ENCODE results near the gene NCAPG2. TPM values are rescaled to one million over a fixed set of nuclear protein-coding genes. Genes with fewer than 3 reads are reported as not detected.

Gene NCAPG2
- total and polyA plus RNA-seq, 10 of the 15 experiments (the other 5 are each of a cell fraction or from before 2014, with no cell fraction given) = 11.2 to 78.2 (median 49.2) TPM

DNA sequence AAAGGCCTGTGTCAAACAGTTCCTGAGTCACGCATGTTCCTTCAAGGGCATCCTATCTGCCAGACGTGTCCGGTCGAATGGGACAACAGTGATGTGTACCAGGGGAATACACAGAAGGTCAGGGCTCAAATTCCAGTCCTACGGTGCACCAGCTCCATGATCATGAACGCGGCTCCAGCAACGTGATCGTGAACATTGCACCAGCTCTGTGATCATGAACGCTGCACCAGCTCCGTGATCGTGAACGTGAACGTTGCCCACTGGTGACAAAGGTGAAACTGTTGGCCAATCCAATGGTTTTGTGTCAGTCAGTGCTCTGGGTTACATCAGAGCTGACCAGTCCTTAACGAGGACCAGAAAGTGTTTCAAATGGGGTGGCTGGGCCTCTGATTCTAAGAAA, 112.7 kb downstream of the NCAPG2 start:
- no TSS peak for BruUV-seq (replicated peaks)
- Histone ChIP-seq H3K27me3 (replicated peaks in 1 of 2; ENCODE audit: control insufficient read depth in 2 of 2, insufficient read depth in 2 of 2, low read length in 1 of 2) (no peaks in the 10 kb centered on the region), H3K4me2 (ENCODE audit: control insufficient read depth, insufficient read depth) (no peak overlapping the region), H3K4me3 (no peak overlapping the region), H3K4me1 (ENCODE audit: control insufficient read depth, insufficient read depth, low read length) (no peaks in the 10 kb centered on the region), H3K9ac (ENCODE audit: control insufficient read depth, insufficient read depth, low read length) (no peak overlapping the region), H4K20me1 (ENCODE audit: control insufficient read depth, insufficient read depth) (no peaks in the 10 kb centered on the region), H2AFZ (ENCODE audit: control insufficient read depth, low read depth, low read length) (no peak overlapping the region), H3K36me3 (ENCODE audit: control insufficient read depth in 2 of 2, insufficient read depth in 2 of 2, low read length in 1 of 2) (no peaks in the 10 kb centered on the region; a peak in 1 of 4 replicates), H3K79me2 (ENCODE audit: control insufficient read depth, insufficient read depth, low read length) (no peaks in the 10 kb centered on the region), H3K27ac (ENCODE audit: control insufficient read depth, insufficient read depth) (no peak overlapping the region), H3K9me3 (replicated peaks; ENCODE audit: control insufficient read depth, insufficient read depth, low read length) (peaks cover 2% of the 10 kb centered on the region)
- ATAC-seq = no peak
- DNase-seq (ENCODE audit: low read depth, low spot score) = no peak
- ChIA-PET CTCF (no interaction called here), POLR2A (no interaction called here), RAD21 (ENCODE audit: unreplicated experiment) (no interaction called here), SMC1A (ENCODE audit: uncharacterized antibody, unreplicated experiment) (no interaction called here)
- TF ChIP-seq HDGF (IDR thresholded peaks at IDR 0.05) (no peak), BHLHE40 (IDR thresholded peaks at IDR 0.05; ENCODE audit: borderline replicate concordance in 1 of 2, low read depth in 2 of 2, low read length in 1 of 2) (no peak), ZBTB33 (IDR thresholded peaks at IDR 0.05) (no peak), ZNF207 (IDR thresholded peaks at IDR 0.05; ENCODE audit: borderline replicate concordance) (no peak), SMC3 (IDR thresholded peaks at IDR 0.05; ENCODE audit: borderline replicate concordance, low read length) (no peak), IKZF1 (conservative IDR thresholded peaks at IDR 0.05) (no peak), E2F8 (IDR thresholded peaks at IDR 0.05; ENCODE audit: low read depth, partially characterized antibody) (no peak), EZH2 (IDR thresholded peaks at IDR 0.05; ENCODE audit: borderline replicate concordance, control insufficient read depth, low read depth, low read length) (no peak), MXI1 (IDR thresholded peaks at IDR 0.05; ENCODE audit: low read depth, low read length) (no peak), CEBPZ (IDR thresholded peaks at IDR 0.05; ENCODE audit: low read depth, low read length) (no peak), ZNF384 (IDR thresholded peaks at IDR 0.05; ENCODE audit: borderline replicate concordance, low read depth, low read length) (no peak), LARP7 (IDR thresholded peaks at IDR 0.05) (no peak), PKNOX1 (IDR thresholded peaks at IDR 0.05) (no peak)
- TF ChIP-seq, protein P1, sequence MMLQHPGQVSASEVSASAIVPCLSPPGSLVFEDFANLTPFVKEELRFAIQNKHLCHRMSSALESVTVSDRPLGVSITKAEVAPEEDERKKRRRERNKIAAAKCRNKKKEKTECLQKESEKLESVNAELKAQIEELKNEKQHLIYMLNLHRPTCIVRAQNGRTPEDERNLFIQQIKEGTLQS (IDR thresholded peaks at IDR 0.05; ENCODE audit: borderline replicate concordance, extremely low read depth, low read depth, low read length) = no peak
- 69% methylated on average over 15 of the region's 15 CpGs for WGBS (ENCODE audit: insufficient coverage, insufficient replicate concordance, low lambda C conversion rate, missing lambda C conversion rate)
- in situ Hi-C loops (cut with MboI) = no loop called here
- intact Hi-C loops (cut with micrococcal nuclease; ENCODE audit: unreplicated experiment) = no loop called here
- FAIRE-seq = no peak
